HTR-8/SVneo (cell line): ENCODE measurements around the gene LCT.
A peak's percentile ranks its signal among the peaks of the same experiment; 100 is the strongest.
"Not testable (repeated sequence)": the region's sequence is repeated elsewhere in the genome, so short reads cannot be mapped to it uniquely, and the experiment has no call there.

ENCODE experiments used
- DNase-seq: peaks from one replicate; pipeline ENCODE4 v3.0.0; 2011; ENCODE audit warnings: low spot score, mixed read lengths; ENCODE audit not compliant: insufficient read length
- FAIRE-seq: peaks from 2 replicates; lab custom pipeline; 2011; peaks lifted over from hg19 to GRCh38; lab: Jason Lieb, UNC

The LCT gene

DNA sequence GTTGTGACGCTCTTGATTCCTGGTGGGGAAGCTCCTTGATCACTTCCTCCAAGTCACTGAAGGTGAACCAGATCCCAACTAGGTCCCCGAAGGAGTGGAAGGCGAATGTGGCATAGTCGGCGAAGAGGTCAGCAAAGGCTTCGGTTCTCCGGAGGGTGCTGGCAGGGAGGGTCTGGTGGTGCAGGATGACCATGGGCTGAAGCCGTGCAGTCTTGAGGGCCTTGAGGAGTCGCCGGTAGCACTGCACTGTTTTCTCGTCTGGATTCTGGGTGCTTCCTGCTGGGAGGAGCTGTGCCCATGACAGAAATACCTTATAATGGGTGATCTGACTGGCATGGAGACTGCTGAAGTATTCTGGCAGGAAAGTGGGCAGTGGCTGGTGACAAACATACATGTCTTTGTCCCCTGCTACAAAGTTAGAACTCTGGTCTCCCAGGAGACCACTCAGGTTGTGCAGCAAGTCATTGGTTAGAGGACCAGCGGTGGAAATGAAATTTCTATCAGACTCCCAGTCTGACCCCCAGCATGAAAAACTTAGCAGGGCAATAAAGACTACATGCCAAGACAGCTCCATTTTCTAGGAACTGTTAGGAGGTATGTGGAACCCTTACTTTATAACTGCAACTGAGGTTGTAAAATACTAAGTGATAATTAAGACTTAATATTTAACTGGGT, at the start of gene LCT:
LCT (minus strand) TSS at position 589 of the 675 bp plus-strand sequence; CDS start at position 574, 15 bp downstream.
- DNase-seq = no peak
- no peak for FAIRE-seq

DNA sequence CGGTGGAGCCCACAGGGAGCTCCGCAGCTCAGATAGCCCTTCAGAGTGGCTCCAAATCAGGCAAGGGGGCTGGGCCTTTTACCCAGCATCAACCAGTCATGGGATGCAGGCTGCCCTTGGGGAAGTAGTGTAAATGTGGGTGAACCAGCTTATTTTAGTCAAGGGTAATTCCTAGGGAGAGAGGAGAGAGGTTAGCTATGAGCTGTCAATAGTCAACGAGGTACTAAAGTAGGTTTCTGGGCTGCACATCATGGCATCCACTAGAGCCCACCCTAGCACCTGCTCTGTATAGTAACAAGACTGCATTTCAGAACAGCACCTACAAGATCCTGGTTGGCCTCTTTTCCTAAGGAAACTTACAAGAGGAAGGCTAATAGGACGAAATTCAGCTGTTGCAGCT, 48.7 kb upstream of the LCT start:
- no peak for FAIRE-seq
- DNase-seq = no peak

DNA sequence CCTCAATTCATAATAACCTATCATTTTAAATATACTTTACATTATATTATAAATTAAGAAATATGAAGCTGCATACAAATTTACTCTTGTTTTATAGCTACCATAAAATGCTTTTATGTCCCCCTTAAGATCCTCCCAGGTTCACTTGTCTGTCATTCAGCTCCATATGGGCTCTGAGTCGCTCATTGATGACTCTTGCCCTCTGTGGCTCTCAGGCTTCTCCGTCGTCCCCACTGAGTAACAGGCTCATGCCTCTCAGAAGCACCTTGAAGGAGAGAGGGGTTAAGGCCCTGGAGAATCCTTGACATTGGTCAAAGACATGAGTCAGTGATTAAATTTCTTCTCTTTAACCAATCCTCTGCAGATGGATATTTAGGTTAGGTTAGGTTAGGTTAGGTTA, 45.4 kb upstream of the LCT start:
- no peak for FAIRE-seq

DNA sequence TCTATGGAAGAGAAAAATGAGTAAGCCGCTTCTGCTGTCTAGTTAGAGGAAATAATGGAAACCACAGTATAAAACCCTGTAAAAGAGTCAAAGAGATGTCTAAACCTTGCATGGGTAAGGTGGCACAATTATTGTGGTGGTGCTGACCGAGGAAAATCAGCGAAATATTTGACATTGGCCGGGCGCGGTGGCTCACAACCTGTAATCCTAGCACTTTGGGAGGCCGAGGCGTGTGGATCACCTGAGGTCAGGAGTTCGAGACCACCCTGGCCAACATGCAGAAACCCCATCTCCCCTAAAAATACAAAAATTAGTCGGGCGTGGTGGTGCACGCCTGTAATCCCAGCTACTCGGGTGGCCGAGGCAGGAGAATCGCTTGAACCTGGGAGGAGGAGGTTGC, 39.8 kb upstream of the LCT start:
- FAIRE-seq = not testable (repeated sequence)

More for the DNA sequence above, 45.4 kb upstream of the LCT start:
- DNase-seq = no peak

DNA sequence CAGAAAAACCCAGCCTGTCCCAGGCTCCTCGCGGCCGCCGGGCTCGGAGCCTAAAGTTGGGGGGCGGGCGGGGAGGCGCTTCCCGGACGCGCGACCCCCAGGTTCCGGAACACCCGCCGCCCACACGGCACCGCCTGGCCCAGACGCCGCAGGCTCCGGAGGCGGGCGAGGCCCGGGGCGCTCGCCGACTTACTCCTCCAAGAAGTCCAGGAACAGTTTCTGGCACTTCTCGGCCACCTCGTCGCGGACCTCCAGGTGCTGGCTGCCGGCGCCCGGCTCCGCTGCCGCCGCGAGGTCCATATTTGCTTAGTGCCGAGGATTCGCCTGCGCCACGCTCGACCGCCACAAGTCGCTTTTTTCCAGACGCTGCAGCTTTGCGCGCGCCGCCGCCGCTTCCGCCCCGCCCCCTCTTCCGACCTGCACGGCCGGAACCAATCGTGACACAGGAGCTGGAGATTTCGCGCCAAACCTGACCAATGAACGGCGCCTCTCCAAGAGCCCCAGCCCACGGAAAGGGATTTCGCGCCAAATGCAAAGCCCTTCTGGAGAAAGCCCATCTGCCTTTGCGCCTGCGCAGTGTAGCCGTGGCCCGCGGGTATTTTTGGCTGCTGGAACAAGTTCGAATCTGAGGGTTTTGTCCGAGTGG, 39.2 kb upstream of the LCT start, which contains the start of gene MCM6:
MCM6 (minus strand) TSS at position 378 of the 646 bp plus-strand sequence; CDS start at position 300, 78 bp downstream.
- FAIRE-seq (peak; percentile 88), DNase-seq (peak; percentile 99)

More for the DNA sequence above, 39.8 kb upstream of the LCT start:
- DNase-seq = not testable (repeated sequence)

DNA sequence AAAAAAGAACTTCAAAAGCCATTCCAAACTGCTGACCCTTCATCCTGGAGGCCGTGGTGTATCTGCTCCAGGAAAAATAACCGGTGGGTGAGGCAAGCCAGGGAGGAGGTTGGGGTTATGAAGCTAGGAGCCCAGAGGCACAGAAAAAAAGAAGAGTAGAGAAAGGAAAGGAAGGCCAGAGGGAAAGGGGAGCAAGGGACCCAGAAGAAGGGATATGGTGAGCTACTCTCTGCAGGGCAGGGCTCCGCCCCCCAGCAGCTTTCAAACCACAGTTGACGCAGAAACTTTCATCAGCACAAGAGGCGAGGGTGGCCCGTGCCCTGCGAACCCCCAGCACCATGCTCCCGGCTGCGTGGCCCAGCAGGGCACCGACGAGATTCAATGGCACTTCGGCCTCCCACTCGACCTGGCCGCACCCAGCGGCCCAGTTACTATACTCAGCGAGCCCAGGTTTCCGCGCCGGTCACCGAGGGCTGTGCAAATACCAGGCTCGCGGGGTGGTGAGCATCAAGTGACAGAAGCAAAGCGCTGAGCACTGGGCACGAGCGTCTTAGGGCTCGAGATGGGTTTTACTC, 38.6 kb upstream of the LCT start:
- FAIRE-seq (no peak), DNase-seq (peak; percentile 56)

DNA sequence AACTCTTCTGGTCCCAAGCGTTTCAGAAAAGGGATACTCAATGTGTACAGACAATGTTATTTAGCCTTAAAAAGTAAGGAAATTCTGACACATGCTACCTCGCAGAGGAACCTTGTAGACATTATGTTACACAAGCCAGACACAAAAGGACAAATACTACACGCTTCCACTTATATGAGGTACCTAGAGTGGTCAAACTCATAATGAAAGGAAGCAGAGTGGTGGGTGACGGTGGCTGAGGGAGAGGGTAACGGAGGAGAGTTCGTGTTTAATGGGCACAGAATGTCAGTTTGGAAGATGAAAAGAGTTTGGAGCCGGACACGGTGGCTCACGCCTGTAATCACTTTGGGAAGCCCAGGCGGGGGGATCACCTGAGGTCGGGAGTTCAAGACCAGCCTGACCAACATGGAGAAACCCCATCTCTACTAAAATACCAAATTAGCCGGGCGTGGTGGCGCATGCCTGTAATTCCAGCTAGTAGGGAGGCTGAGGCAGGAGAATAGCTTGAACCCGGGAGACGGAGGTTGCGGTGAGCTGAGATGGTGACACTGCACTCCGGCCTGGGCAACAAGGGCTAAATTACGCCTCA, 37.9 kb upstream of the LCT start:
- FAIRE-seq (no peak), DNase-seq (no peak)

DNA sequence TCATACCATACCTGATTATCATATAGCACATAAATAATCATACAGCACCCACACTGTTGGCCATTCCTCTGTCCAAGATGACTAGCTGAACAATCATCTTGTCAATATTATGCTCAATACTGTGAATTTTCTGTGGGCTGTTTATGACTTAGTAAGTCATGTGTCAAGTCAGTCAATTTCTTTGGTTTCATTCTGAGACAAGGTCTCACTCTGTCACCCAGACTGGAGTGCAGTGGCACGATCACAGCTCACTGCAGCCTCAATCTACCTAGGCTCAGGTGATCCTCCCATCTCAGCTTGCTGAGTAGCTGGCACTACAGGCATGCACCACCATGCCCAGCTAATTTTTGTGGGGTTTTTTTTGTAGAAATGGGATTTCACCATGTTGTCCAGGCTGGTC, 33.6 kb upstream of the LCT start:
- no peak for FAIRE-seq
- DNase-seq = no peak

DNA sequence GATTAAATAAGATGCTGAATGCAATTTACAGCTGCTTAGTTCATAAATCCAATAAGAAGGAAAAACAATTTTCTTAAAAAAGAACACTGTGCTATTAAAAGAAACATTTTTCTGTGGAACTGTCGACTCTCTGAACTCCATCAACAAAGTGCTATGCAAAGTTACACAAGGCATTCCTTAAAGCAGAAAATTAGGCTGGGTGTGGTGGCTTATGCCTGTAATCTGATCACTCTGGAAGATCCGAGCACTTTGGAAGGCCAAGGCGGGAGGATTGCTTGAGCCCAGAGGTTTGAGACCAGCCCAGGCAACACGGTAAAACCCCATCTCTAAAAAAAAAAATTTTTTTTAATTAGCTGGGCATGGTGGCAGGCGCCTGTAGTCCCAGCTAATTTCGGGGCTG, 26.2 kb upstream of the LCT start:
- DNase-seq = no peak

DNA sequence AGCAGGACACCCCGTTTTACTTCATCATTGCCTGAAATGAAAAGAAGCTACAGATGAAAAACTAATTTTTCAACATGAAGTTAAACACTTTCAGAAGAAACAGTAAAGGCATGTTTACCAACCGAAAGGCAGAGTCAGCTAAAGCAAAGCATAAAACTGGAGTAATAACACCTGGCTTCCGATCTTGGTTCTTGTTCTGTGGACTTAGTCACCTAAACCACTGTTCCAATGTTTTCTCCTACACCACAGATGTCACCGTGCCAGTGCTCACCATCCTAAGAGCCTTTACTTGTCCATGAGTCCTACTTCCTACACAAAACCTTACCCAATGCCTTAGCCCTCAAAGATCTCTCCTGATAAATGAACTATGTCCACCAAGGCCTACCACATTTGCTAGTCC, 25.7 kb upstream of the LCT start:
- no peak for DNase-seq
- no peak for FAIRE-seq

More for the DNA sequence above, 26.2 kb upstream of the LCT start:
- FAIRE-seq = no peak

DNA sequence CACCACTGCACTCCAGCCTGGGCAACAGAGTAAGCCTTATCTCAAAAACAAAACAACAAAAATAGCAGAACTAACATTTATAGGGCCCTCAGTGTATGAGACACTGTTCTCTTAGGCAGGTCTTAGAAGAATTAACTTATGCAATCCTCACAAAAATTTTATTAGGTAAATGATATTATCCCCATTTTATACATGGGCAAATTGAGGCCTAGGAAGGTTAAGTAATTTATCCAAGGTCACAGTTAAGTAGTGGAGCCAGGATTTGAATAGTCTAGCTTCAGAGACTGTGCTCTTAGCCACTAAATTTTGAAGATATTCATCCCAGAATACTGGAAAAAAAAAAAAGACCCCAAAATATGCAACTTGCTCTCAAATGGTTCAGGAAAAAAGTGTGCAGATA, 16.4 kb upstream of the LCT start:
- no peak for FAIRE-seq
- DNase-seq = no peak

DNA sequence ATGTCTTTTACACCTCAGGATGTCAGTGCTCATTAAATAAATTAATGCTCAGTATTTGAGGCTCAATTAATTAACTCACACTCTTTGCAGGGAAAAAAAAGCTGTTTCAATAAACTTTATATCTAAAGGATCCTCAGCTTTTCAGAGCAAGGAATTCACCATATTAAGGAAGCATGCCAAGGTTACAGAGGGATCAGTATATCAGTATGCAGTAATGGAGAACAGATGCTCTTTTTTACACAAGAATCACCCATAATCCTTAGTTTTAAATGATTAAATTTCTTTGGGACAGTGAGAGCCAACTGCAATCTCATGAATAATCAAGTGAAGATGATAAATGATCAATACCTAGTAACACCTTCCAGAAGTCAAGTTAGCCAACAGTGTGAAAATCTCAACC, 14.9 kb upstream of the LCT start:
- DNase-seq (no peak), FAIRE-seq (no peak)

DNA sequence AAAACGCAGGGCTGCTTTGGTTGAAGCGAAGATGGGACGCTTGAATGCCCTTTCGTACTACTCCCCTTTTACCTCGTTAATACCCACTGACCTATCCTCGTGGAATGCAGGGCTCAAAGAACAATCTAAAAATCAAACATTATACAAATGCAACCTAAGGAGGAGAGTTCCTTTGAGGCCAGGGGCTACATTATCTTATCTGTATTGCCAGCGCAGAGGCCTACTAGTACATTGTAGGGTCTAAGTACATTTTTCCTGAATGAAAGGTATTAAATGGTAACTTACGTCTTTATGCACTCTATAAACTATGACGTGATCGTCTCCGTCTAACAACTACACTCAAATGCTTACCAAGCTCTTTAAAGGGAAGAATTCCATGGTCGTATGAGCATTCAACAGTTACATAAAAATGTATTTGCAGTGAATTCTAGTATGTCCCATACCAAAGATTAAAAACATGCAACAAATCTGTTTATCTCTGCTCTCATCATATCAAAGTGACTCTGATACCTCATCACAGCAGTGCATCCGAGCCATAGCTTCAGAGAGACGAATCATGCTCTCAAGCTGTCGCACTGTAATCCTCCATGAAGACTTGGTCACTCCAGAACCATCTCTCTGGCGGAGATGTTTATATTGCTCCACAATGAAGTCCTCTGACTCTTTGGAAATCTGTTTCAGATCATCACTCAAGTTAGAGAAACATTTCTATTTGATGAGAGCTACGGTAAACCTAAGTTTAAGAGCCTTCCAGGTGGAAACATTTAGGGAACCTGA, 14.1 kb upstream of the LCT start:
- DNase-seq = no peak
- no peak for FAIRE-seq

DNA sequence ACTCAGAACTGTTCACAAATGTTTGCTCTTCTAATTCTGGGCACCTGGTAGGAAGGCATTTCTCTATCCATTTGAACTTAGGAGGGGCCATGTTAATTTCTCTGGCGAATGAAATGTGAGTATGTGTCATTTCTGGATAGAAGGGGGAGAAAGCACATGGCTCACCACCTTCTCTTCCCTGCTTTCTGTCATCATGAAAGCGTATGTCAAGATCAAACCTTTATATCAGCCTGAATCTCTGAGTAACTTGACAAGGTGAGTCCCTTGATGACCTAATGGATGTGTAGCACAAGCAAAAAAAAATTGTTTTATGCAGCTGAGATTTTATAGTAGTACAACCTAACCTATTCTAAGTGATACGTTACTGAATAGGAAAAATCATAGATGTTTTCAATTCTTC, 12.1 kb upstream of the LCT start:
- no peak for DNase-seq
- no peak for FAIRE-seq

DNA sequence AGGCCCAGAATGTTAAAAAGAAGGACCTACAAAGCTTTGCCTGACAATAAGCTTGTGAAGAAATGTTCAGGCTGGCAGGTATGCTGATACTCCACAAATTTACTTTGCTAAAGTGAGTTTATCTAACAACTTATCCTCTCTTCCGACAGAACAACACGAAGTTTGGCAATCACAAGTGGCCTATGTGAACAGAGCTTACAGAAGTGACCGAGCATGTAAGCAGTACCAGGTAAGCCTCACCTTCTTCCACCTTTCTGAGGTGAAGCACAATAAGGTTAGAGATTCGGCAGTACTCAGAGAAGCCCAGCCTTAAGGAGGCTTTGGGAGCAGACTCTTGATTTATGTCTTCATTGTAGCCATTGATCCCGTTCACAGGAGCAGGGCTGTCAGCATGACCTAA, 9.0 kb upstream of the LCT start:
- no peak for DNase-seq
- no peak for FAIRE-seq

DNA sequence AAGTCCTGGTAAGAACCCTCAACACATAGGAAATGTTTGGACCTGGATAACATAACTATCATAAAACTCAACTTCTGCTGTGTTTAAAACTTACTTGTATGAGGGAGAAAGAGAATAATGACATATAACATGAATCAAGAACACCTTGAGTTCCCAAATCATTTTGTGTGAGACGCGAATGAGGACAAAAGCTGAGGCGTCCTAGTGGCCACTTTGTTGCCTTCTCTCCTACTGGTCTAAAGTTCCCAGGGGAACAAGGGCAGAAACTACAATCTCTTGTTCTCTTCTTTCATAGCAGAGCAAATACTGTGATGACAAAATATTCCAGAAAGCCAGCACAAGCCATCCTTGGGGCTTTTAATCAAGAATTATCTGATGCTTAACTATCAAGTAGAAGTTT, 8.3 kb upstream of the LCT start:
- DNase-seq (no peak), FAIRE-seq (no peak)

DNA sequence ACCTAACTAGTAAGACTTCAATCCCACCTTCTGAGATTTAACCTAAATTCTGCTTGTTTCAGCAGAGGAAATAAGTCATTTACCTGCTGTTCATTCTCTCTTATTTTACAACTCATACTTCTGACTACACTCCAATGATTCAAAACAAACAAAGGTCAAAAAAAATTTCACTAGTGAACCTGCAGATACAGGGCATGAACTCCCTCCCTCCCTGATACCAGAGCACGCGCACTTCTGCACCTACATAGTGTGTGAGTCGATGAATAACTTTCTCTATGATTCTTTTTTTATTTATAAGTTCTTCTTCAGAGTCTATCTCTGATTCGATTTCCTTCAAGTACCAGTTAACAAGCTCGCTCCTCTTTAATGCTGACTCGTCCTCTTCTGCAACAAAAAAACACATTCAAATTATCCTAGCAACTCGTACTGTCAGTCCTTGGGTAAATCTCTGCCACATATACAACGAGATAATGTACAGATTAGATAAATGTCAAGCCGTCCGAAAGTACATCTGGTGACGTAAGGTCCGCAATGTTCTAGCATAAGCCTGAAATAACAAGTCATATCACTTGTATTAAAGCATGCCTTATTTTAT, 7.4 kb upstream of the LCT start:
- no peak for DNase-seq
- no peak for FAIRE-seq

DNA sequence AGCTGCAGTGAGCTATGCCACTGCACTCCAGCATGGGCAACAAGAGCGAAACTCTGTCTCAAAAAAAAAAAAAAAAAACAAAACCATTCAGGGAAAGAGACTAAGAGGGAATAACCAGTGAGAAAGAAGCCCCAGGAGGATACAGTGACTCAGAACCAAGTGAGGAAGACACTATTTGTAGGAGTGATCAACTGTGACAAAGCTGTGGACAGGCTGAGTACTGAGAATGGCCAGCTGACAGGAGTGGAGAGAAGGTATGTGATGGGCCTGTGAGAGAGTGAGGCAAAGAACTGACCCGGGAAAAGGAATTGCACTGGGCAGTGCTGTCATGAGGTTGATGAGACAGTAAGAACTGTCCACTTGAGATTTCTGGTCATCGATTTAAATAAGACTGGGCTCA, 6.7 kb upstream of the LCT start:
- FAIRE-seq (no peak), DNase-seq (no peak)

DNA sequence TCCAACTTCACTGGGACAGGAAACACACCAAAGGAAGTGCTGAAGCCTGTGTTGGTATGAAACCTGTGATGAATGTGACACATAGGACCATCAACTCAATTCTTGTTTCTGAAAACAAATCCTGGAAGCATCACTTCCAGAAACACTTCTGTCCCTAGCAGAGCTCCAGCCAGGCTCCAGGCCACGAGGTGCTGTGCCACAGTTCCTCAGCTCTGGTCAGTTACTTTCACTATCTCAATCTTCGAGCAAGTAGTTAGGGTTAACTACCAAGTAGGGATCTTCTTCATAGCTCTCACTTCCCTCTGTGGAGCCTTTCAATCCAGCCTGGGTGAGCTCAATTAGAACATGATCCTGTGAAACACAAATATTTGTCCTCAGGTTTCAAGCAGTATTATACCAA, 3.6 kb upstream of the LCT start:
- no peak for FAIRE-seq
- no peak for DNase-seq

DNA sequence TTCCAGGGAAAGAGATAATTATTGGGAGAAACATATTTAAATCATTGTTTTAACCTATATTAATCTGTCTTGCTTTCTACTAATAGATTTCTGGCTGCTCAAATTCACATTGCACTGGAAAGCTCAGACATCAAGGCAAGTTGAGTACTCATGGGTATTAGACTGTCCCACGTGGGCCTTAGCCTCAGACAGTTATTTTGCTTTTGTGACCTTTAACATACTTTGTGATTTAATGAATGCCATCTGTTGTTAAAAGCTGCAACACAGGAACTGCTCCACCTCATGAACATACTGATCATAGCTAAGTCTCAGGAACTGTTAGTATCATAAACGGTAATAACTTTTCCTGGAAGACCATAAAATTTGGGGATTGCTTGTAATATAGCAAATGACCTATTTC, 2.7 kb upstream of the LCT start:
- FAIRE-seq (no peak), DNase-seq (peak; percentile 15)
